Measurements from ENCODE around the gene LARGE1.

LARGE1 gene

DNA sequence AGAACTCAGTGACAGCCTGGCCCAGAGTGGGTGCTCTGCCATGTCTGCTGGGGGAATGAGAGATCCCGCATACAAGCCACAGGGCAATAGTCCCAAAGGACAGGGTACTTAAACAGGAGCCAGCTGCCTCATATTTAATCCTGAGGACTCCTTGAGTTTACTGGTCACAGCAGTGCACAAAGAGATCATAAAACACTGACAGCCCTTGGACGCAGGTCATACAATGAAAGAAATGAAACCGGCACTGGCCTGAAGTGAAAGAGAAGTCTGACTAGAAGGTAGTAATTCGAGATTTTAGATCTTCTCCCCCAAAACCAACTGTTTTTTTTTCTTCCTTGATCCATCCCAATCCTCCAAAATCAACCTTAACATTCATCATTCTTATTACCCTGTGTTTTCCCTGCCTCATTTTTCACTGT, 562.3 kb downstream of the LARGE1 start:
- no peak for DNase-seq (ENCODE audit: low read depth)
- in situ Hi-C loops (cut with HindIII; ENCODE audit: low sequenced_read_pairs): no loop called here
- no peak for TF ChIP-seq CTCF (IDR thresholded peaks at IDR 0.05; ENCODE audit: low read depth, low read length, missing control alignments)
- no peak overlapping the region for H3K4me3 ChIP-seq (ENCODE audit: low read depth, low read length)

DNA sequence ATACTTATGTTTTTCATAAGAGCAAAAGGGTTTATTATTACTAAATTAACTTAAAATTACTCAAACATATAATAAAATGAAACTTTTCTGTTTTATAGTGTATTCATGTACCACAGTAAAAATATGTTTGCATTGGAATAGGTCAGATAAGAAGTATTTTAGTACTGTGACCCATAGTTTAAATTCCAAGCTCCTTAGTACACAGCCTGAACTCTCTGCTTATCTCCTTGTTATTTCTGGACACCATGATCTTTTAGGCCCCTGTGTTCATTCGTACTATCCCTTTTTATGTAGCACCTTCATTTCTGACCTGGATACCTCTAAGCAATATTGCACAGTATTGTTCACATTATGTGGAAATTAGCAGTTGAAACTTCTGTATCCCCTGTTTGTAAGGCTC, 565.3 kb downstream of the LARGE1 start:
- no peak for DNase-seq (ENCODE audit: low read depth)
- no peak for TF ChIP-seq CTCF (IDR thresholded peaks at IDR 0.05; ENCODE audit: low read depth, low read length, missing control alignments)
- in situ Hi-C loops (cut with HindIII; ENCODE audit: low sequenced_read_pairs): no loop called here
- no peak overlapping the region for H3K4me3 ChIP-seq (ENCODE audit: low read depth, low read length)

DNA sequence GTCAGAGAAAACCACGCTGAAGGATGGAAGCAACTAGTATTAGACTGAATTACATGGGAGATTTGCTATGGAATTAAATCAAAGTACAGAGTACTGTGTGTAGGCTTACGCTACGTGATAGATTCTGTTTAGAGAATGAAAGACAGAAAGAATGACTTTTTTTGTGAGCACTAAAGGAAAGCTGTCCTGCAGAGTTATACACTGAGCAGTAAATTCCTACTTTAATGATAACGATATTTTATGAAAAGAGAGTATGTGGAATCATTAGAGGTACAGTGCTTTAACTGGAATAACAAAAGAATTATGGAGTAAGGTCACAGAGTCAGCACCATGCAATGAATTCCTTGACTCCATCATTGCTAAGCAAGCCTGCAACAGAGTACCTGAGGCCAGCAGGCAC, 566.8 kb downstream of the LARGE1 start:
- no peak overlapping the region for H3K4me3 ChIP-seq (ENCODE audit: low read depth, low read length)
- DNase-seq (ENCODE audit: low read depth): no peak
- TF ChIP-seq CTCF (IDR thresholded peaks at IDR 0.05; ENCODE audit: low read depth, low read length, missing control alignments): no peak
- in situ Hi-C loops (cut with HindIII; ENCODE audit: low sequenced_read_pairs): no loop called here

DNA sequence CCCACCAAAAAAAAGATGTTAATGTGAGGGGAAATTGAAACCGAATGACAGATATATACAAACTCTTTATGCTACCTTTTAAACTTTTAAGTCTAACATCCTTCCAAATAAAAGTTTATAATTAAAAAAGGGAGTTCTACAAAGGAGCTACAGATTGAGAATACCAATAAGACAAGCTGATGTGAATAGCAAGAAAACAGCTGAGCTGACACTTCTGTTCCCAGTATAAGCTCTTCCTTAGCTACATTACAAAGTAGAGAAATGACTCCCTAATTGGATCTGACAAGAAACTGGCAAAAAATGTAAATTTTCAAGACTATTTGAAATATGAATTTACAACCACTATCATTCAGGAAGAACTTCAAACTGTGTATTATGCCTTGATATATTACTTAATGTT, 567.5 kb downstream of the LARGE1 start:
- DNase-seq (ENCODE audit: low read depth): no peak
- TF ChIP-seq CTCF (IDR thresholded peaks at IDR 0.05; ENCODE audit: low read depth, low read length, missing control alignments): no peak
- H3K4me3 ChIP-seq (ENCODE audit: low read depth, low read length): no peak overlapping the region
- in situ Hi-C loops (cut with HindIII; ENCODE audit: low sequenced_read_pairs): no loop called here

- DNase-seq (ENCODE audit: low read depth): no peak
- in situ Hi-C loops (cut with HindIII; ENCODE audit: low sequenced_read_pairs): no loop called here
- H3K4me3 ChIP-seq (ENCODE audit: low read depth, low read length): no peak overlapping the region
- TF ChIP-seq CTCF (IDR thresholded peaks at IDR 0.05; ENCODE audit: low read depth, low read length, missing control alignments): no peak
These were observed 569.3 kb downstream of the LARGE1 start for GRCh38 chr22:33350961-33351360.

GRCh38 chr22:33350491-33350890, 569.8 kb downstream of the LARGE1 start:
- no peak for TF ChIP-seq CTCF (IDR thresholded peaks at IDR 0.05; ENCODE audit: low read depth, low read length, missing control alignments)
- in situ Hi-C loops (cut with HindIII; ENCODE audit: low sequenced_read_pairs): no loop called here
- no peak overlapping the region for H3K4me3 ChIP-seq (ENCODE audit: low read depth, low read length)
- no peak for DNase-seq (ENCODE audit: low read depth)

DNA sequence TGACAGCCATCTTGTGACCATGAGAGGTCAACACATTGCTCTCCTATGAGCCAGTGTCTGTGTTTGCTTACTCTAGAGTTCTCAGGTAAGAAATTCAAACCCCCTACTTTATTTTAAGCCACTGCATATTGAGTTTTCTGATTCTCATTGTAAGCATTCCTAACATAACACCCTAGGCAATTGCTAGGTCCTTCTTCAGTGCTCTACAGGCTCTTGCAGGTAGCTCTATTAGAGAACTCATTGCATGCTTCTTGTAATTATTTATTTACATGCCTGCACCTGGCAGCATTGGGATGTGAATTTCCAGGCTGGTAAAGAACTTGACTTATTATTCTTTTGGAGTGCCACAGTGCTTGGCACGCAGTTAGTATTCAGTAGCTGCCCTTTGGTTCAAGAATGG, 573.3 kb downstream of the LARGE1 start:
- H3K4me3 ChIP-seq (ENCODE audit: low read depth, low read length): no peak overlapping the region
- TF ChIP-seq CTCF (IDR thresholded peaks at IDR 0.05; ENCODE audit: low read depth, low read length, missing control alignments): no peak
- no peak for DNase-seq (ENCODE audit: low read depth)
- in situ Hi-C loops (cut with HindIII; ENCODE audit: low sequenced_read_pairs): no loop called here

Measured in astrocyte of the cerebellum (primary cell).